ENCODE data around the gene TBC1D1.

GRCh38 chr4:38097818-38098217 lies 206.9 kb downstream of the TBC1D1 start:
- TF ChIP-seq CTCF (IDR thresholded peaks at IDR 0.05; ENCODE audit: low read length) (no peak), EZH2 (IDR thresholded peaks at IDR 0.05; ENCODE audit: borderline replicate concordance, low read length) (no peak)
